Measurements from ENCODE around the gene GRIFIN. TPM values are rescaled to one million over a fixed set of nuclear protein-coding genes. Genes with fewer than 3 reads are reported as not detected.

The GRIFIN gene
- total RNA-seq, 1 donor from 2014 or later, result not detected

DNA sequence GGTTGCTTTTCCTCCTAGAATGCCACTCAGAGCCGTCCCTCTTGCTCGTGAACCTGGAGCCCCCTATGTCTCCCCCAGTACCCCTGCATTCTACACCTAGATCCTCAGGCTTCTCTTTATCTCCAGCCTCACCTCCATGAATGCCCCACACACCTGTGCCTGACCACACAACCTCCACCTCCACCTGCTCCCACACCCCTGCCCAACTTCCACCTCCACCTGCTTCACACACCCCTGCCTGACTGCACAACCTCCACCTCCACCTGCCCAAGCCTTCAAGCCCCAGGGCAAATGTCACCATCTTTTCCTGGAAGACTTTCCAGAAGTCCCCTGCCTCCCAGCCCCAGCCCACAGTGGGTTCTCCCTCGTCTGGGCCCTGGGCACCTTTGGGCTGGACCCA is 36.5 kb upstream of the GRIFIN start:
- DNase-seq (ENCODE audit: low spot score), result no peak

DNA sequence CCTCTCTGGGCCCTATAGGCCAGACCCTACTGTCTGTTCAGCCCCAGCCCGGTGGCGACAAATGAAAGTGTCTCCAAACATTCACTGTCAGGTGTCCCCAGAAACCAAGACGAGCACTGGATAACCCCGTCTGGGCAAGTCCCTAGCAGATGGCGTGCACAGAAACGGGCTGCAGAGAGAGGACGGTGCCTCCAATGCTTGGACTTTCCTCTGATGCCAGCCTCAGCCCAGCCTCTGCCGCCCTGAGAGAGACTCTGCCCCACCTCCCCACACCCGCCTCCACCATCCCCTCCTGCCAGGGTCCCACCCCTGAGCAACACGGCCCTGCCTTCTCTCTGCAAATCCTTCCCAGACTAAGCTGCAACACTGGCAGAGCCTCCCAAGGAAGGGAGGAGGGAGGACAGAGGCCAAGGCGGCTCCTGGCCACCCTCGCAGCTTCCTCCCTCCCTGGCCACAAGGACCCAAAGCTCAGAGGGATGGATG is 36.0 kb upstream of the GRIFIN start:
- DNase-seq (ENCODE audit: low spot score), result no peak

DNA sequence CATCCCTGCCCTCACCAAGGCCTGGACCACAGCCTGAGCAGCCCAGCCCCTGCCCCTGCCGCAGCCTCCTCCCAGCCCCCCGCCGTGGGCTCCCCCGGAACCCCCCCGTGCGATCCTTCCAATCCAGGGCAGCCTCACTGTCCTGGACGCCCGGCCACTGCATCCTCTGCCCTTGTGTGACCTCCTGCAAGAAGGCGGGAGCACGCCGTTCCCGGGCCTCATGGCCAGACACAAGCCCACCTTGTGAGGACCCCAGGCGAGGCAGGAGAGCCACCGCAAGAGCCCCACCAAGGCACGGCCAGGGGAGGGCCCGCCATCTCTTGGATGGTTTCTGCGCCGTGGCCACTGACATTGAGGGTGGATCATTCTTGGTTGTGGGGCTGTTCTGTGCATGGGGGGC is 35.6 kb upstream of the GRIFIN start:
- no peak for DNase-seq (ENCODE audit: low spot score)

DNA sequence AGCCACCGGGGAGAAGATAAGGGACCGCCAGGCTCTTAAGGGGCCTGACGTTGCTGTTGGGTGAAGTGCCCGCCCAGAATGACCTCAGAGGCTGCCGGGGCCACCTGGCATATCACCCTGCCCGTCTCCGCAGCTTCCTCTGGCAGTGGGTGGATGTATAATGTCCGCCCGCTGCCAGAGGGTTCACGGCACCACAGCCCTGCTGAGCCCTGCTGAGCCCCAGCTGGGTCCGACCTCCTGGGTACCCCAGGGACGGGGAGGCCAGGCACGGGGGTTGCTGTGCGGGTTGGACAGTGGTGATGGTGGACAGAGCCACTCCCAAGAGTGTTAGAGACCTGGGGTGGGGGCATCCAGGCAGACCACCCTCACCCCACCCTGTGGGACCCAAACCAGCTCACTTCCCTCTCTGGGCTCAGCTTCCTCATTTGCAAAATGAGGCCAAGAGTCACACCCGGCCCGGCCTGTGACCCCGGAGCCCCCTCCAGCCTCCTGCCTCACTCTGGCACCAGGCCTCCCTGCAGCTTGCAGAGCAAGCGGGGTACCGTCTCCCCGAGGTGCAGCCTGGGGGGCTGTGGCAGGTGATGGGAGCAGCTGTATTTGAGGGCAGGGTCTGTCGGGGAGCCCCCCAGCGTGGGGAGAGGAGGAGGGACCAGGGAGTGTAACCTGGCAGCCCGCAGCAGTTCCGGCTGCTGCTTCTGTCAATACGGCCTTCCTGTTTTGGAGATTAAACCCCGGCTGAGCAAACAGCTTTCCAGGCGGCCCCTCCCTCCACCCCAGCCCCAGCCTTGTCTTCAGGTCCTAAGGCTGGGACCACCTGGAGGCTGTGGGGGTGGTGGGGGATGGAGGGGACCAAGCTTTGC is 34.9 kb upstream of the GRIFIN start:
- DNase-seq (ENCODE audit: low spot score), result no peak

DNA sequence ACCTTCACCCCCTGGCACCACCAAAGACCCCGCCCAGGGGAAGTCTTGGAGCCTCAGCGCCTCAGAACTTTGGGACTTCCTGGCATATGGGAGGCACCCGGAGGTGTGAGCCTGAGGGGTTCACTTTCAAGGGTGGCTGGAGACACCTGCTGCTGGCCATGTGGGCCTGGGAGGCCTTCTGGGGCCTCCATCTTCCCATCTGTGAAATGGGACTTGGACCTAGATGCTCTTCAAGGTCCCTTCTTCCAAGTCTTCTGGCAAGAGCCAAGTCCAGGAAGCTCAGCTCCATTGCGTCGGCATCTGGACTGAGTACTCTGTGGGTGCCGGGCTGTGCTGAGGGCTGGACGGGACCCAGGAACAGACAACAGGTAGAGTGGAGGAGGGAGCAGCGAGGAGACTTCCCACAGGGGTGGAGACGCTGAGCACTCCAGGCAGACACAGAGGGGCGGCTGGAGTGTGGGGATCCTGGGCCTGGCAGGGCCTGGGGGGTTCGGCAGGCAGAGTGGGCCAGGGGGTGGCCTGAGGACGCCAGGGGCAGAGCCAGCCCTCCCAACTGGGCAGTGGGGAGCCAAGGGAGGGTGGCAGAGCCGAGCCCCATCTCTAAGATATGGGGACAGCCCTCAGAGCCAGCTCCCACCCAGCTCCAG is 34.1 kb upstream of the GRIFIN start:
- no peak for DNase-seq (ENCODE audit: low spot score)

DNA sequence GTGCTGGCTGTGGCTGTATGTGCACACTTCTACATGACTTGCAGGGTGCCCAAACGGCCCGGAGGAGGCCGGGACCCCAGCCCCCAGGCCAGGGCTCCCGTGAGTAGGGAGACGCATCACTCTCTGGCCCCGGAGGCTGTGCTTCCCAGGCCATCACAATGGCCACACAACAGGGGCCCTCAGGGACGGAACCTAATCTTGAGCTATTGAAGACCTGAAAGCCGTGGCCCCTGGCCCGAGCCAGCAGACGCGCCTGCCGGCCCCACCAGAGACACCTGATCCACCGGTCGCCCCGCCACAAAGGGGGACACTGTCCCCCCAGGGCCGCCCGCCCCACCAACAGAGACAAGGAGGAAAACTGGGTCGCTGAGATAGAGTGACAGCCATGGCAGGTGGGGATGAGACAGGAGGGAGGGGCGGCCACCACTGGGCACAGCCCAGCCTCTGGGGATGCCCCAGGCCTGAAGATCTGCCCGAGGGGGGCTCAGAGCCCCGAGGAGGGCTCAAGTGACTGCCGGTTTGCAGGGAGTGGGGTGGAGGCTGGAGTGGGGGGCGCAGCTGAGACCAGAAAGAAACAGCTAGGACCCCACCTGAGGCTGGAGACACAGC is 33.2 kb upstream of the GRIFIN start:
- DNase-seq (ENCODE audit: low spot score), result no peak

DNA sequence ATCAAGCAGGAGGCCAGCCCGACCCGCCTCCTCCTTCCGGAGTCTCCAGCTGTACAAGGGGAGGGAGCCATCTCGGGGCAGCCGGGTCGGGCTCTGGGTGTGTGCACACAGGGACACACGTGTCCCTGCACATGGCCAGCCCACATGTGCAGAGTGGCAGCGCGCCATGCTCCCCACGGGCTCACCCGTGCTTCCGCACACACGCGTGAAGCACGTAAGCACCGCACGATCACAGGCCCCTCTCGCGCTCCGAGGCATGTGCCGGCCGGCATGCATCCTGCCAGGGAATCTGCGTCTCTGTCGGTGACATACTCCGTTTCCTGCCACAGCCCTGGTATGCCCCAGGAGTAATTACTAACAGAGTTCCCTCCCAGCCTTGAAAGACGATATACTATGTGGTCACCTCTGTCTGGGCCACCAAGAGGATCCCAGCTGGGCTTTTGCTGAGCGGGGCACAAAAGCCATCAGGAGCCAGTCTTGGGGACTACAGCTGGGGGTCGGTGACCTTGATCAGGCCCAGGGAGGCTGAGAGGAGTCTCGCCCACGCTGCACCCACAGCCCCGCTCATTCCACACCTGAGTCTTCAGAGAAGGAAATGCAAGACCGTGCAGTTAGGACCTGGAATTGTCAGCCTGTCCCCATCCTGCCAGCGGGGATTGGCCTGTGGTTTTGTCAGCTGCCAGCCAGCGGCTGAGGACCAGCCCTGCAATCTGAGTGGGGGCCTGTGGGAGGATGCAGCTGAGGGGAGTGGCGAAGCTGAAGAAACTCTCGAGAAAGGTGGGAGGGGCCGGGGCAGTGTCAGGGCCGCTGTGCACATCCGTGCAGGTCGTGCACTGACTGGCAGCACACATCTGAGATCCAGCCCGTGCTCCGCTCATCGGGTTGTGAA is 32.4 kb upstream of the GRIFIN start:
- no peak for DNase-seq (ENCODE audit: low spot score)

DNA sequence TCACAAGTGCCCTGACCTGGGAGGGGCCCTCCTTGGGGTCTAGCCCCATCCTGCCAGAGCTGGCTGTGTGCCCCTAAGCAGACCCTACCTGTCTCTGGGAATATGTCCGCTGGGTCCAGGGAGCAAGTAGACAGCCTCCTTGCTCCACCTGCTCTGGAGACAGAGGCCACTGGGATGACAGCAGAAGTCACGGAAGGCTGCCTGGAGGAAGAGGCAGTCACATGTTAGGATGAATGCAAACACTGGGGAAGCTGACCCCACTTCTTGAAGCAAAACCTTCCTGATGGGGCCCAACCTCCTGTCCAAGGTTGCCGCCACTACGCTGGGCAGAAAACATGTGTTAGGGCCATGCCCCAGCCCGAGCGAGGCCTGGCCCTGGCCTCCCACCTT is 31.7 kb upstream of the GRIFIN start:
- DNase-seq (ENCODE audit: low spot score), result no peak

DNA sequence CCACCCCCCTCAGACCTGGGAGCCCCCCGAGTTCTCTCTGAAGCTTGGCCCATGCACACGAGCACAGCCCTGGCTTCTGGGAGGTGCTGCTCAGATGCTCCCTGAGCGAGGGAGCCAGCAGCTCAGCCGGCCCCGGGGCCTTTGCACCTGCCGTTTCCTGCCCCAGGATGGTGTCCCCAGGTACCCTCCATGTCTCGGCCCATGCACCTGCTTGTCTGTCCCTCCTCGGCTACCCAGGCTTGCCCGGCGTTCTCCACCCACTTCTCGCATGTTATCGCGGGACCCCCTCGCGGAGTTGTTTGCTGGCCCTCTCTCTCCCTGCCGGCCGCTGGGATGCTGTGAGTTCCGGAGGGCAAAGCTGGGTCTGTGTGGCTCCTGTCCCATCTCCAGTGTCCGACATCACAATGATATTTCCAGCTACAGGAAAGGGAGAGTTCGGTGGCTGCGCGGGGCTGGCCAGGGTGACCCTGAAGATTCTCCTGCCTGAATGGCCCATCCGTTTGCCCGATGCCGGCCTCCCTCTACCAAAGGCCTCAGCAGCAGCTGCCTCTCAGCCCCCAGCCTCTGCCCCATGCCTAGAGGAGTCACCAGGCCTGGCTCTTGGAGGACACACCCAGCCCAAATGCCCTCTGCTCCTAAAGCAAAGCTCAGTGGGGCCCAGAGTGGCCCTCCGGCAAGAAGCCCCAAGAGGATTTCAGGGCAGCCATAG is 31.2 kb upstream of the GRIFIN start:
- DNase-seq (ENCODE audit: low spot score), result no peak

DNA sequence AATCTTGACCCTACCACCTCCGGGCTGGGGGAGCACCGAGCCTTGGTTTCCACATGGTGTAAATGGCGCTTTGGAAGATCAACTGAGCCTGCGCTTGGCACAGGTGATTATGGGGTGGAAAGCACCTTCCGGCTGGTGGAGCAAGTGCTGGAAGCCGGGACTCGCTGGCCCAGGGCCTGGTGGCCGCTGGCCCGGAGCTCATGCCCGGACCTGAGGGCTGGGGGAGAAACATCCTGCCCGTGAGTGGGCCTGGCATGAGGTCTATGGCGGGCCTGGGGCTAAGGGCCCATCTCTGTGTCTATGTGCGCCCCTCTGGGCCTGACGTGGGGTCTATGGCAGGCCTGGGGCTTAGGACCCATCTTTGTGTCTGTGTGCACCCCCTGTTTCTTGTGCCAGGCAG is 29.2 kb upstream of the GRIFIN start:
- DNase-seq (ENCODE audit: low spot score), result no peak

DNA sequence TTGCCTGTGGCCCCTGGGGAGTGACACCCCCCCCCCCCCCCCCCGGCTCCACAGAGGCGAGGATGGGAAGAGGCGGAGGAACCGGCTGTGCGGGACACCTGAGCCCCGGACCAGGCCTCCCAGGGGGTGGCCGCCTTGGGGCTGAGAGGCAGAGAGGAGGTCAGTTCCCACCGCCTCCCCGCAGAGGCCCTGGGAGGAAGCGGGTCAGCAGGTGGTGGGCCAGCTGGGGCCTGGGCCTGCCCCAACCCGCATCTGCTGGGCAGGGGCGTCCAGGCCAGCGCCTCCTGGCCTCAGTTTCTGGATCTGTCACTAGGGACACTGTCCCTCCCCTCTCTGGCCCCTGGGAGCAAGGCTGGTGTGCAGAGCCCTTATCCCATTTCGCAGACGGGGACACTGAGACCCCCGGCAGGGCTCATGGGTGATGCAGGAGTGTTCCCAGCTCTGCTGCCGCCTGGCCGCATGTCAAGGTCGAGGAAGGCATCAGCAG is 28.7 kb upstream of the GRIFIN start:
- no peak for DNase-seq (ENCODE audit: low spot score)

DNA sequence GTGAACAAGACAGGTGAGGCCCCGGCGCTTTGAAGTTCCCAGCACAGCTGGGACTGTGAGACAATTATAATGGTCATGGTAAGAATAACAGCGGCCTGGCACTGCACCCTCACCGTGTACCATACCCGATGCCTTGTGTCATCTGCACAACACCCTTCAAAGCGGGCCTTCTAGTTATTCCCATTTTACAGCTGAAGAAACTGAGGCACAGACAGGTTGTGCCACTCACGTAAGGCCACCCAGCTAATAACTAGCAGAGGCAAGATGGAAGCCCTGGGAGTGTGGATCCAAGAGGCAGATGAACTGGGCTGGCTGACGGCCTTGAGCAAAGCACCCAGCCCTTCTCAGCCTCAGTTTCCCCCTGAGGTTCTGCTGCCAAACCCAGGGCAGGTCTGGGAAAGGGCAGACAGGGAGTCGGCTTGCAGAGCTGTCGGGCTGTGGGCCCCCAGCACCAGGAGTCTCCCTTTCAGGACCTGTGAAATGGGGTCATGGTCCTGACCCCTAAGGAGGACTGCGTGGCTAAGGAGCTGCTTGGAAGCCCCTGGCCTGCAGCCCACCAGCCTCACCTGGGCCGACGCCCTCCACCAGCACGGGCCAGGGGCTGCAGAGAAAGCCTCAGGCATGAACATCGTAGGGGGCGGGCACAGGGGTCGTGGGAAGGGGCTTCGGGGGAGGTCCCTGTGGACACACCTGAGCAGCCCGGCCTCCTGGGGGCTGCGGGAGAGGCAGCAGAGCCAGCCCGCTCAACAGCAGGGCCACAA is 28.1 kb upstream of the GRIFIN start:
- DNase-seq (ENCODE audit: low spot score), result no peak

DNA sequence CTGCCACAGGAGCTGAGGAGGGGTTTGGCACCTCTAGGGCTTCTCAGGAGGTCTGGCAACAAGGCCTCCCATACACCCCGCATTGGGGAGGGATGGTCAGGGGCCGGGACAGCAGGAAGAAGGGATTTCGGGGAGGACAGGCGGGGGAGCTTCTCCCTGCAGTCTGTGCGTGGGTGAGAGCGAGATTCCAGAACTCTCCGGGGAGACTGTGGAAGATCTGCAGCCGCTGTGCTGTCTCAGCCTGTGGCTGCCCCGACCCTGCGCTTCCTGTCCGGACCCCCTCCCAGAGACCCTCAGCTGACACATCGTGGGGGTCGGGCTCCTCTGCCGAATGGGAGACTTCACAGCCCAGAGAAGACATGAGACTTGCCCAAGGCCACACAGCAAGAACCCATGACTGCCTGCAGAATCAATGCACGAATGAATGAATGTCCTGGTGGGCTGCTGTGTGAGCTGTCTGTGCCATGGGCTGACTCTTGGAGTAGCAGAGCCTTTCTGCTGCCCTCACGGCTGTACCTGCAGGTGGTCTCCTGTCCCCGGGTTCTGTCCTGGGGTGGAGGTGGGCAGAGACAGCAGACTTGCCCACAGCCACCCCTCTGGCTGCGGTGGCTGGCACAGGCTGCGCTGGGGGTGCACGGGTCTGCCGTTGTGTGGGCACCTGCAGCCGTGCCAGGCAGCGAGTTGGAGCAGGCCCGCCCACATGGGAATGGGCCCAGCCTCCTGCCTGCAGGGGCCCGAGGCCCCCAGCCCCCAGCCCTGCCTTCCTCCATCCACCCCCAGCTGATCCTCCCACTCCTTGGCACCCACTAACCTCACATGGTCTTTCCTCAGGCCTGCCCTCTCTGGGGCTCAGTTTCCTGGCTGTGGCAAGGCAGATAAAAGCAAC is 27.1 kb upstream of the GRIFIN start:
- no peak for DNase-seq (ENCODE audit: low spot score)

DNA sequence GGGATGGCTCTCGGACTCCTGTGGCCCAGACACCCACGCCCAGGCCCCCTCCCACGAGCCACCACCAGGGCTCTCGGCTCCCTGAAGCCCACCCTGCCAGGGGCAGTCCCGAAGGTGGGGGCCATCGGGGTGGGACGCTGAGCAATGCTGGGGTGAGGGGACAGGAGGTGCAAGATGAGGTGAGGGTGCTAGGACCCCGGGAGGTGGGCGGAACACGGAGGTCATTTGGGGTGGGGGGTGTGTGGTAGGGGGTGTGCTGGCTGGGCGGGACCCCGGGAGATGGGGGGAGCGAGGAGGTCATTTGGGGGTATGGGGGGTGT is 26.4 kb upstream of the GRIFIN start:
- no peak for DNase-seq (ENCODE audit: low spot score)

DNA sequence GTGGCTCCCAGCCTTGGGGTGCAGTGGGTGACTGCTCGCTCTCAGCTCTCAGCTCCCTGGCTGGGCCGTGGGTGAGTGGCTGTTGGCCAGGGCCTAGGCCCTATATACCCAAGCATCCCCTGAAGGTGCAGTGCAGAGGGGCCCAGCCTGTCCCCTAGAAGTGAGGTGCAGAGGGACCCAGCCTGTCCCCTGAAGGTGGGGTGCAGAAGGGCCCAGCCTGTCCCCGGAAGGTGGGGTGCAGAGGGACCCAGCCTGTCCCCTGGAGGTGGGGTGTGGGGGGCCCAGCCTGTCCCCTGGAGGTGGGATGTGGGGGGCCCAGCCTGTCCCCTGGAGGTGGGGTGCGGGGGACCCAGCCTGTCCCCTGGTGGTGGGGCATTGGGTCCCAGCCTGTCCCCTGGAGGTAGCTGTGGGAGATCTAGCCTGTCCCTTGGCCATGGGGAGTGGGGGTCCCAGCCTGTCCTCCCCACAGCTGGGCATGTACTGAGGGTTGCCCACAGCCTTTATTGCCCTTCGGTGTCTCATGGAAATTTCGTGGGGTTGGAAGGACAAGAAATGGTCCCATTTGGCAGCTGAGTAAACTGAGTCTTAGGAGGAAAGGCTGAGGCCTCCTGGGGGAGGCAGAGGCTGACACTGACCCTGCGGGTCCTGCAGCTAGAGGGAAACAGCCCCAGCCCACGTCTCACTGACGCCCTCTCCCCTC is 25.9 kb upstream of the GRIFIN start:
- DNase-seq (ENCODE audit: low spot score), result no peak

DNA sequence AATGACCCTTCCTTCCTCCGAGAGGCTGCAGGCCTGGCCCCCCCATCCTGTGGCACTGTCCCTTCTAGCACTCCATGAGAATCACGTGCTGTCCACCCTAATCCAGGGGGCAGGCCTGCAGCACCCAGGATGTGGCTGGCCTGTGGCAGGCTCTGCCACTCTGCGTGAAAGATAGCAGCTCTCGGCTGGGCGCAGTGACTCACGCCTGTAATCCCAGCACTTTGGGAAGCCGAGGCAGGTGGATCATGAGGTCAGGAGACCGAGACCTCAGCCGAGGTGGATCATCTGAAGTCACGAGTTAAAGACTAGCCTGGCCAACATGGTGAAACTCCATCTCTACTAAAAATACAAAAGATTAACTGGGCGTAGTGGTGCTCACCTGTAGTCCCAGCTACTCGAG is 24.5 kb upstream of the GRIFIN start:
- no peak for DNase-seq (ENCODE audit: low spot score)

DNA sequence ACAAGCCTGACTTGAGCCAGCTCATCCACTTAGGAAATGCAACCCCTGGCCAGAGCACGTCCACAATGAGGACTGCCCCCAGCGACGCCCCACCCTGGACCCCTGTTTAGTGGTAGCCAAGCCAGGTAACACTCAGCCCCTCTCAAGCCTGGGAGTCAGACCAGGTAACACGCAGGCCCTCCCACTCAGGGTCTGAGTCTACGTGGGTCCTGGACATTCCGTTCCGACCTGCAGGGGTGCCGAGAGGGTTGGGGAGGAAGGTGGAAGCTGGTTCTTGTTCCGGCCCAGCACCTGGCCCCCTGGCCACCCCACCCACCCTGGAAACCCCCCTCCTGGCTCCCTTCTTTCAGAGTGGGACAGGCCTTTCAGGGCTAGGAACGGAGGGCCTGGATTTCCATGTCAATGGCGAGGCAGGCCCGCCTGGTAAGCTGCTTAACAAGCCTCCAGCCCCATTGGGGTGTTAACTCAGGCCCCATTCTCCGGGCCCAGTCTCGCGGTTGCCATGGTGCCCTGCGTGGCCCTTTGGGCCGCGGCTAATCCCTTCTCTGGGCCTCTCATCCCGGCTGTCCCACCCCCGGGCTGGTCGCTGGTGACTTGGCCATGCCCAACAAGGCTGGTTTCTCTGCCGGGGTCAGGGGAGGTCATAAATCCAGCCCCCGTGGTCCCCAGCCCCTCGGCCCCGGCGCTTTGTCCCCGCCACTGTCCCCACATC is 23.7 kb upstream of the GRIFIN start:
- no peak for DNase-seq (ENCODE audit: low spot score)

DNA sequence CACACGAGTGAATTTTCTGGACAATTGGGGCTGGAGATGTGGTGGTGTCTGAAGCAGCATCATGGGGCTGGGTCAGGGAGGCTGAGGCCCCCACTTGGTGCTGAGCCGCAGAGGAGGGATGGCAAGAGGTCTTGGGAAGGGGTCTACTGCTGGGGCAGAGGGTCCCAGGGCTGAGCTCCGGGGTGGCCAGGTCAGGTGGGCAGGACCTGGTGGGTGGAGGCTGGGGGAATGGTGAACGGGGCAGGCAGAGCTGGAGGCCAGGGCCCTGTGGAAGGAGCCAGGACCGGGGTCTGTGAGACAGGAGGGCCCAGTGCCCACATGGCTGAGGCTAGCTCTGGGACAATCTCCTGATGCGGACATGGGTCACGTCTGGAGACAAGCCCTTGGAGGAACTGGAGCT is 23.0 kb upstream of the GRIFIN start:
- no peak for DNase-seq (ENCODE audit: low spot score)

Data from ureter (tissue), 1 donor.